RPMI7951 (cell line): ENCODE measurements around the gene ZYX. TPM values are rescaled to one million over a fixed set of nuclear protein-coding genes. Genes with fewer than 3 reads are reported as not detected.

Experiments
- DNase-seq: peaks from one replicate; pipeline ENCODE4 v3.0.0-alpha.2; 2012; ENCODE audit warnings: low read depth
- total RNA-seq: library from RNA; depleted of rRNA; stranded (reverse); fragments of >200 nt; shearing (Covaris generic); gene quantifications from 2 replicates; pipeline ENCODE4 v1.2.3, GENCODE V29; 2014

The ZYX gene
- total RNA-seq, 1 experiment from 2014 or later, result 51.5 TPM

GRCh38 chr7:143362131-143363015 is 18.8 kb upstream of the ZYX start, which contains the start of gene FAM131B:
Gene FAM131B, minus strand, starts transcription at chr7:143362713. Its CDS starts 110 bp downstream, at chr7:143362603.
- DNase-seq, result no peak

- DNase-seq, result no peak
Observed at GRCh38 chr7:143363016-143363937, 17.9 kb upstream of the ZYX start.

DNA sequence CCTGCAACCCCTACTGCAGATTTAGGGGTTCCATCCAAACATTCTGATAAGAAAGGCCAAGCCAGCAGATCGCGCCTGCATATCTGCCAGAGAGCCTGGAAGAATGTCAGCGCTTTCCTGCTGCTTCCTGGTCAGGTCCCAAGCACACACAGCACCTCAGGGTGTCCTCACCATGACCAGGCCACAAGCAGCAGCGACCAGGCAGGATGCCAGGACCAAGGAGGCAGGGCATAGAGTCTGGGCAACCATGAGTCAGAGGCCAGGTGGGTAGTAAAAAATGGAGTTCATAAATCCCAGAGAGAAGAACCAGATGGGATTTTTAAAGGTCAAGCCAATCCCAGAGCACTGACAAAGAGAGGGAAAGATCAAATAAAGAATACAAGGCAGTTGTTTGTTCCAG is 13.2 kb upstream of the ZYX start:
- DNase-seq, result peak; percentile 89

- no peak for DNase-seq
Observed at GRCh38 chr7:143368387-143368786, 12.8 kb upstream of the ZYX start.

- no peak for DNase-seq
Observed at GRCh38 chr7:143369678-143370651, 11.2 kb upstream of the ZYX start.

GRCh38 chr7:143372070-143372469 is 9.1 kb upstream of the ZYX start:
- peak; percentile 71 for DNase-seq

DNA sequence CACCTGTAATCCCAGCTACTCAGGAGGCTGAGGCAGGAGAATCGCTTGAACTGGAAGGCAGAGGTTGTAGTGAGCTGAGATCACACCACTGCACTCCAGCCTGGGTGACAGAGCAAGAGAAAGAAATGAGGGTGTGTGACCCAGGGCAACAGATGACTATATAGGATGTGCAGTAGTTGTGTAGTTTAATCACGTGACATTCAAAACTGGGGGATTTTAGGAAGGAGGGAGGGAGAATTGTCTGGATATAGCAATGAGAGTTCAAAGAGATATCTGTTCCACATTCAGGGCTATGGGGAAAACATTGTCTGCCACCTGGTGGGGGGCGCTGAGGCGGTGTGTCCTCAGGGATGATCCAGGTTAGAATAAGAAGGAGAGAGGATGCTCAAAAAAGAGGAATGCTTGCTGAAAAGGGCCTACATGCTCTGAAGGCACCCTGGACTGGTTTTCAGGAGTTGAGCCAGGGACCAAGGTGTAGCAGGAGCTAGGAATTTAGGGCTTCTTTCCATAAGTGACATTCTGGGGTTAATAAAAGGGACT is 7.8 kb upstream of the ZYX start:
- no peak for DNase-seq

- no peak for DNase-seq
Observed at GRCh38 chr7:143374561-143374960, 6.6 kb upstream of the ZYX start.

- DNase-seq, result no peak
Observed at GRCh38 chr7:143375298-143376034, 5.7 kb upstream of the ZYX start.

GRCh38 chr7:143376396-143376795 is 4.7 kb upstream of the ZYX start:
- no peak for DNase-seq

DNA sequence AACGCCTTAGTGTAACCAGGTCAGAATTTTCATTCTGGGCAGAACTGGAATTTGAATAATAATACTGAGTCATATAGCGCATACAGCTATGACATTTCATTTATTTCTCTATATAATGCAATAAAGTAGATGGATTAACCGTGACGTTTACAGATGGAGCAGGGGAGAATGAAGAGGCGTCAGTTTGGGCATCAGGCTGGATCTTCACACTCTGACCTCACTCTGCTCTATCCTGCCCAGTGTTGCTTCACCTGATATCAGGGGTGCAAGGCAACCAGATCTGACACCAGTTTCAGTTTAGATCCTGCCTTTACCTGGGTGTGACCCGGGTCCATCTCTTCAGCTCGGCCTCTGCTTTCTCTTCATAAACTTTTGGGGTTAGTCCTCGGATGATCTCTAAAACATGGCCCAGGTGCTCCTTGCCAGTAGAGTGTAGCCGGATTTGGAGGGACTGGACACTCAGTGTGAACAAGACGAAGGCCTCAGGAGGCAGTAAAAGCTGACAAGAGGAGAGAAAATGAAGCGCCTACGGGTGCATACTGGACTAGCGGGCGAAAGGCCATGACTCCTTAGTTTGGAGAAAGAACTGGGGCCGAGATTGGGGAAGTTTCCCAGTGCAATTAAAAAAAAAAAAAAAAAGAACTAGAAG is 1.4 kb upstream of the ZYX start:
- DNase-seq, result no peak

DNA sequence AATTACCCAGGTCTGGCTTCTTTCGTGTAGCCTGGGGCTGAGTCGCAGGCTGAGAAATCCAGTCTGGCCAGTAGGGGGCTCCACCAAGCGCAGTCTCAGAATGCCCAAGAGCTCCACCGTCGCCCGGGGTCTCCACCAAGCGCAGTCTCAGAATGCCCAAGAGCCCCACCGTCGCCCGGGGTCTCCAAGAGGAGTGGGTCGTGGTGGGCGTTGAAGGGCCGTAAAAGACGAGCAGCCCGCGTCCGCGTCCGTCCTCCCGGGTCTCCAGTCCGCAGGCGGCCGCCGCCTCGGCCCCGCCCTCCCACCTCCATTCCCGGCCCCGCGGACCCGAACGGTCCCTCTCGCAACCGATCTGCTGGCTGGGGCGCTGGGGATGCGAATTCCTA is 892 bp upstream of the ZYX start:
- peak; percentile 80 for DNase-seq

GRCh38 chr7:143381427-143382125 is 431 bp downstream of the ZYX start:
- peak; percentile 83 for DNase-seq

DNA sequence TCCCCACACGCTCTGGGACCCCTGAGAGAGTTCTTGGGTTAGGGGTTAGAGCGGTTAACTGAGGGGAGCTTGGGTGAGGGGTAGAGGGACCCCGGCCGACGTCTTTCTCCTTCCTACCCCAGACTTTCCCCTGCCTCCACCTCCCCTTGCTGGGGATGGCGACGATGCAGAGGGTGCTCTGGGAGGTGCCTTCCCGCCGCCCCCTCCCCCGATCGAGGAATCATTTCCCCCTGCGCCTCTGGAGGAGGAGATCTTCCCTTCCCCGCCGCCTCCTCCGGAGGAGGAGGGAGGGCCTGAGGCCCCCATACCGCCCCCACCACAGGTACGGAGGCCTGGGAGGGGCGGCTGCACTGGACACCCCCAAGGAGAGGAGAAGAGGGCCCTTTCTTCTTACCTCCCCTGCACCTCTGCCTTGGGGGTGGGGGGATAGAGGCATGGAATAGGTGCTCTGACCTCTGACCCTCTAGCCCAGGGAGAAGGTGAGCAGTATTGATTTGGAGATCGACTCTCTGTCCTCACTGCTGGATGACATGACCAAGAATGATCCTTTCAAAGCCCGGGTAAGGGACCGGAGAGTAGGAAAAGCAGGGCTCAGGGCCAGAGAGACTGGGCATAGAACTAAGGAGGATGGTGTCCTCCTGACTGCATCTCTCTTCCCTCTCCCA is 1.1 kb downstream of the ZYX start:
- no peak for DNase-seq

- no peak for DNase-seq
Observed at GRCh38 chr7:143382791-143383641, 1.9 kb downstream of the ZYX start.

GRCh38 chr7:143383642-143383957 is 2.5 kb downstream of the ZYX start:
- DNase-seq, result no peak

DNA sequence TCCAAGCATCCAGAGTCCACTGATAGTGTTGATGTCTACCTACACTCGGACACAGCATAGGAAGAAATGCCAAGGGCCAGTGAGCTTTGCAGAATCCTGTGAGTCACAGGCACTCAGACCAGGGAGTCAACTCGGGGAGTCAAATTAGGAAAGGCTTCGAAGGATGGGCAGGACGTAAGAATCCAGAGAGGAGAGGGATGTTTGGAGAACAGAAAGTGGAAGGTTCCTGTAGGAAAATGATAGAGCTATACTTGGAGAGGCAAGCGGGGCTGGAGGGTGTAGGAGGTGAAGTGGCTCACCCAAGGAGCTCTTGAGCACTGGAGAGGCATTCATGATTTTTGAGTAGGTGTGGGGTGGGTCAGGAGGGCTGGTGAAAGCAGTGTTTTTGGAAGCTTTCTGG is 3.0 kb downstream of the ZYX start:
- peak; percentile 49 for DNase-seq
